Muscle layer of duodenum (tissue), 2 donors: Measurements from ENCODE around the gene ZNF350.
"Not testable (repeated sequence)": the region's sequence is repeated elsewhere in the genome, so short reads cannot be mapped to it uniquely, and the experiment has no call there.

Experiments used
- H3K27ac ChIP-seq: one replicate; pipeline ENCODE4 v1.7.0; 2013; ENCODE audit warnings: mild to moderate bottlenecking, low read length
- H3K27me3 ChIP-seq: one replicate; pipeline ENCODE4 v1.7.0; 2013; ENCODE audit warnings: low read depth, mild to moderate bottlenecking, control low read depth, low read length
- H3K36me3 ChIP-seq, 2 donors: one replicate each; pipeline ENCODE4 v1.7.0; 2013; ENCODE audit warnings: low read length in 2 of 2, control low read depth in 1 of 2, mild to moderate bottlenecking in 1 of 2; ENCODE audit not compliant: insufficient read depth in 2 of 2, control insufficient read depth in 1 of 2
- H3K4me1 ChIP-seq, 2 donors: one replicate each; pipeline ENCODE4 v1.7.0; 2013; ENCODE audit warnings: low read length in 2 of 2, mild to moderate bottlenecking in 2 of 2, control low read depth in 1 of 2, moderate library complexity in 1 of 2; ENCODE audit not compliant: insufficient read depth in 2 of 2, control insufficient read depth in 1 of 2
- H3K4me3 ChIP-seq, 2 donors: one replicate each; pipeline ENCODE4 v1.7.0; 2013; ENCODE audit warnings: low read length in 2 of 2, low read depth in 1 of 2, mild to moderate bottlenecking in 1 of 2
- H3K9me3 ChIP-seq, 2 donors: one replicate each; pipeline ENCODE4 v1.7.0; 2013; ENCODE audit warnings: low read length in 2 of 2, control low read depth in 1 of 2, mild to moderate bottlenecking in 1 of 2; ENCODE audit not compliant: control insufficient read depth in 1 of 2
- donor health status: healthy.

ZNF350 gene

DNA sequence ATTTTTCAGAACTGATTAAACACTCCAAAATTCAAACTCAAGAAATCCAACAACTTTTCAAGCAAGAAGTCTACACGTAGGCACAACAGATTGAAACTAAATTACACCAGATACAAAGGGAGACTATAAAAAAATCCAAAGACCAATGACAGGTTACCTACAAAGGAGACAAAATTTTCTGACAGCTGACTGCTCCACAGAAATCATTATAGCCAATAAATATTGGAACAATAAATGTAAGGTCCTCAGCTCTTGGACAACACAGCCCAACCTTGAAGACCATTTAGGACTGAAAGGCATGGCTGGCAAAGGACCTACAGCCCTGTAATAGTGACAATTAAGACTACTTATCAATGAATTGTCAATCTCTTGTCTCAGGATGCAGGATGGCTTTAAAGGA lies 15.9 kb downstream of the ZNF350 start:
- Histone ChIP-seq H3K36me3 (peaks cover 60 to 97% of the 10 kb centered on the region in 2 donors), H3K27me3 (no peaks in the 10 kb centered on the region), H3K27ac (no peak overlapping the region), H3K4me3 (peak overlapping the region; percentile 16 to 55), H3K4me1 (no peaks in the 10 kb centered on the region), H3K9me3 (peaks cover 57 to 85% of the 10 kb centered on the region in 2 donors)

DNA sequence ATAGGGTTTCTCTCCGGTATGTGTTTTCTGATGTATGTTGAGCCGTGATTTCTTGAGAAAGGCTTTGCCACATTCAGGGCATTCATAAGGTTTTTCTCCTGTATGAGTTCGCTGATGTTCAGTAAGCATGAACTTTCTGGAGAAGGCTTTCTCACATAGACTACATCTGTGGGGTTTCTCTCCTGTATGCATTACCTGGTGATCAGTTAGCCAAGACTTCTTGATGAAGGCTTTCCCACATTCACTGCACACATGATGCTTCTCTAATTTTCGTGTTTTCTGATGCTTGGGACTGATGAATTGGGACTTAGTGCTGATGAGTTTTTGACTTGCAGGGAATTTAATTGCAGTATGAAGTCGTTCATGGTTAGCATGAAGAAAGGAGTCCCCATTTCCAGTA lies 21.1 kb downstream of the ZNF350 start:
- Histone ChIP-seq H3K9me3 (peaks cover 49 to 91% of the 10 kb centered on the region in 2 donors), H3K27ac (no peak overlapping the region)

DNA sequence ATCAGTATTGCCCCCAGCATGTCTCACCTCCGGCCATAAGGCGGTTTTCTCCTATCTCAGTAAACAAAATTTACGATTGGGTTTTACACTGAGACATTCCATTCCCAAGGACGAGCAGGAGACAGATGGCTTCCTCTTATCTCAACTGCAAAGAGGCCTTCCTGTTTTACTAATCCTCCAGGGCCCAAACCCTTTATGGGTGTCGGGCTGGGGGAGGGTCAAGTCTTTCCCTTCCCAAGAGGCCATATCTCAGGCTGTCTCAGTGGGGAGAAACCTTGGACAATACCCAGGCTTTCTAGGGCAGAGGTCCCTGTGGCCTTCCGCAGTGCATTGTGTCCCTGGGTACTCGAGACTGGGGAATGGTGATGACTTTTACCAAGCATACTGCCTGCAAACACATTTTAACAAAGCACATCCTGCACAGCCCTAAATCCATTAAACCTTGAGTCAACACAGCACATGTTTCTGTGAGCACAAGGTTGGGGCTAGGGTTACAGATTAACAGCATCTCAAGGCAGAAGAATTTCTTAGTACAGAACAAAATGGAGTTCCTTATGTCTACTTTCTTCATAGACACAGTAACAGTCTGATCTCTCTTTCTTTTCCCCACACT lies 25.9 kb downstream of the ZNF350 start:
- not testable (repeated sequence) for H3K4me3 ChIP-seq, H3K4me1 ChIP-seq, H3K27ac ChIP-seq, H3K27me3 ChIP-seq
- peaks cover 15 to 49% of the 10 kb centered on the region in 2 donors for H3K36me3 ChIP-seq
- peaks cover 27 to 58% of the 10 kb centered on the region in 2 donors for H3K9me3 ChIP-seq

More for the DNA sequence above, 21.1 kb downstream of the ZNF350 start:
- Histone ChIP-seq H3K36me3 (peaks cover 47 to 92% of the 10 kb centered on the region in 2 donors), H3K4me3 (peak overlapping the region; percentile 45 to 53), H3K4me1 (no peaks in the 10 kb centered on the region), H3K27me3 (no peaks in the 10 kb centered on the region)

DNA sequence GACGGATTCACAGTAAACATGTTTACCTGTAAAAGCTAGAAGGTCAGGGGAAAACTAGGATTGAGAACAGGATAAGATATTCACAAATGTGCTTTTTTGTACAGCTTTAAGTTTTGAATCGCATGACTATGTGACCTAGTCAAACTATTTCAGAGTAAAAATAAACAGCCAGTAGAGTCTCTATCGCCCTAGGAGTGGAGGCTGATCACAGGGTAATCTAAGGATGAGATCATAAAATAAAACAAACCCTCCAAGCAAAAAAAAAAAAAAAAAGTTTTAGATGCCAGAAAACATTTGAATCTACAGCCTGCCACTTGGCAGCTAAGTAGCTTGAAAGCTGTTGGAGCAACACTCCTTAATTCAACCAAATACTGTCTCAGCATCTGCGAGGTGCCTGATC lies 26.8 kb downstream of the ZNF350 start:
- Histone ChIP-seq H3K4me1 (no peaks in the 10 kb centered on the region), H3K9me3 (peaks cover 18 to 49% of the 10 kb centered on the region in 2 donors), H3K27ac (no peak overlapping the region), H3K27me3 (no peaks in the 10 kb centered on the region), H3K4me3 (no peak overlapping the region), H3K36me3 (peaks cover 5 to 40% of the 10 kb centered on the region in 2 donors)

DNA sequence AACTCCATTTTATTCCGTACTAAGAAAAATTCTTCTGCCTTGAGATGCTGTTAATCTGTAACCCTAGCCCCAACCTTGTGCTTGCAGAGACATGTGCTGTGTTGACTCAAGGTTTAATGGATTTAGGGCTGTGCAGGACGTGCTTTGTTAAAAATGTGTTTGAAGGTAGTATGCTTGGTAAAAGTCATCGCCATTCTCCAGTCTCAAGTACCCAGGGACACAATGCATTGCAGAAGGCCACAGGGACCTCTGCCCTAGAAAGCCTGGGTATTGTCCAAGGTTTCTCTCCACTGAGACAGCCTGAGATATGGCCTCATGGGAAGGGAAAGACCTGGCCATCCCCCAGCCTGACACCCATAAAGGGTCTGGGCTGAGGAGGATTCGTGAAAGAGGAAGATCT lies 28.8 kb downstream of the ZNF350 start:
- H3K4me3 ChIP-seq, H3K27me3 ChIP-seq, H3K27ac ChIP-seq, H3K4me1 ChIP-seq: not testable (repeated sequence)
- H3K36me3 ChIP-seq, result peaks cover 0 to 21% of the 10 kb centered on the region in 2 donors
- H3K9me3 ChIP-seq, result peaks cover 9 to 34% of the 10 kb centered on the region in 2 donors

DNA sequence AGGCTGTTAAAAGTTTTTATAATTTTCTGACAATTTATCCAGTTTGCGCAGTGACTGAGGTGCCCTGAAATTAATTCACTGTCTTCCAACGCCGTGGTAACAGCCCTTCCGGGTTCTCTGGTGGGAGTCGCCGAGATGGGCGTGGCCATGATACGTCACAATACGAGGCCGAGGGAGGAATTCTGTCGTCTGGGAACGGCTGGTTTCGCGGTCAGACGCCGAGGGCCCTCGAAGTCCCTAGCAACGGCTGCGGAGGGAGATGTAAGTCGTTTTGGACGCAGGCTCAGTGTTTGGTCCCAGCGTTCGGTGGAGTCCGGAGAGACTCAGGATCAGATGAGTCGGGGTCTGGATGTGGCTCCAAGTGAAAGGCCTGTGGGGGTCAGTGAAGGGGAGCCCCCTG lies 37.7 kb downstream of the ZNF350 start:
- no peak overlapping the region for H3K27ac ChIP-seq
- H3K4me3 ChIP-seq, result peak overlapping the region; percentile 31 to 55
- H3K9me3 ChIP-seq, result peaks cover 56 to 74% of the 10 kb centered on the region in 2 donors
- peaks cover 14 to 20% of the 10 kb centered on the region in 2 donors for H3K36me3 ChIP-seq
- H3K27me3 ChIP-seq, result no peaks in the 10 kb centered on the region
- no peaks in the 10 kb centered on the region for H3K4me1 ChIP-seq

DNA sequence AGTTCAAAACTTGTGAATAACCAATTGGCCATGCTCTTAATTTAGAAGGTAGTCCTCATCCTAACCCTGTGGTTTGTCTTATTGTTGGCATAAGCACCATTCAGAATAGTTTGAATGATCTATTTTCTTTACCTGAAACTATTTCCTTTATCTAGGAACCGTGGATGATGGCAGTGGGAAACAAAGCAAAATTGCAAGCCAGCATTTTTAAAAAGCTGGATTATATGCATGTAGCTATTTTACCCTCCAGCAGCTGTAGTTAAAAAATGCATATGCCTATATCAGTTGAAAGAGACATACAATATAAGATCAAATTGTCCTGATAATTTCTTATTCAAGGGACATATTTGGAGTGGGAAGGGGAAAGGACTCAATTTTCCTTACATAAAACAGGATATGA lies 40.0 kb downstream of the ZNF350 start:
- no peaks in the 10 kb centered on the region for H3K27me3 ChIP-seq
- no peak overlapping the region for H3K27ac ChIP-seq
- H3K9me3 ChIP-seq, result peaks cover 72 to 92% of the 10 kb centered on the region in 2 donors
- peak overlapping the region in 1 of 2 donors; percentile 55 for H3K4me3 ChIP-seq
- H3K36me3 ChIP-seq, result peaks cover 37 to 43% of the 10 kb centered on the region in 2 donors
- H3K4me1 ChIP-seq, result no peaks in the 10 kb centered on the region

DNA sequence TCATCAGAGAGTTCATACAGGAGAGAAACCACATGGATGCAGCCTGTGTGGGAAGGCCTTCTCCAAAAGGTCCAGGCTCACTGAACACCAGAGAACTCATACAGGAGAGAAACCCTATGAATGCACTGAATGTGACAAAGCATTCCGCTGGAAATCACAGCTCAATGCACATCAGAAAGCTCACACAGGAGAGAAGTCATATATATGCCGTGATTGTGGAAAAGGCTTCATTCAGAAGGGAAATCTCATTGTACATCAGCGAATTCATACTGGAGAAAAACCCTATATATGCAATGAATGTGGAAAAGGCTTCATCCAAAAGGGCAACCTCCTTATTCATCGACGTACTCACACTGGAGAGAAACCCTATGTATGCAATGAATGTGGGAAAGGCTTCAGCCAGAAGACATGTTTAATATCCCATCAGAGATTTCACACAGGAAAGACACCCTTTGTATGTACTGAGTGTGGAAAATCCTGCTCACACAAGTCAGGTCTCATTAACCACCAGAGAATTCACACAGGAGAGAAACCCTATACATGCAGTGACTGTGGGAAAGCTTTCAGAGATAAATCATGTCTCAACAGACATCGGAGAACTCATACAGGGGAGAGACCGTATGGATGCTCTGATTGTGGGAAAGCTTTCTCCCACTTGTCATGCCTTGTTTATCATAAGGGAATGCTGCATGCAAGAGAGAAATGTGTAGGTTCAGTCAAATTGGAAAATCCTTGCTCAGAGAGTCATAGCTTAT lies 41.7 kb downstream of the ZNF350 start:
- H3K4me3 ChIP-seq, result peak overlapping the region; percentile 24 to 49
- peaks cover 51 to 60% of the 10 kb centered on the region in 2 donors for H3K36me3 ChIP-seq
- no peak overlapping the region for H3K27ac ChIP-seq
- no peaks in the 10 kb centered on the region for H3K27me3 ChIP-seq
- no peaks in the 10 kb centered on the region for H3K4me1 ChIP-seq
- peaks cover 83 to 98% of the 10 kb centered on the region in 2 donors for H3K9me3 ChIP-seq

DNA sequence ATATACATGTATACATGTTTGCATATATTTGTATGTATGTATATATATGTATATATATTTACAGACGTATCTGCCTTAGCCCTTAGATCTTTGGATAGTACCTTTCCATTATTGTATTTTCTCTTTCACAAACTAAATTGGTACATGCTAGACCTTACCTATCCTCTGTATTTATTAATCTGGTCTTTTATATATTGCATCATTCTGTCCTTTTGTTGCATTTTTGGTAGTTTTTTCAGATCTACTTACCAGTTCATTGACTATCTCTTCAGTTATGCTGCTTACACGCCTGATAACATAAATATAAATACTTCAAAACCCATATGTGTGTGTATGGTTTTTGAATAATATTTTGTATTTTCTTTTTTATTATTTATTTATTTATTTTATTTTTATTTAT lies 47.7 kb downstream of the ZNF350 start:
- peaks cover 72 to 88% of the 10 kb centered on the region in 2 donors for H3K36me3 ChIP-seq
- no peaks in the 10 kb centered on the region for H3K4me1 ChIP-seq
- no peak overlapping the region for H3K27ac ChIP-seq
- H3K9me3 ChIP-seq, result peaks cover 51 to 77% of the 10 kb centered on the region in 2 donors
- no peaks in the 10 kb centered on the region for H3K27me3 ChIP-seq
- no peak overlapping the region for H3K4me3 ChIP-seq

DNA sequence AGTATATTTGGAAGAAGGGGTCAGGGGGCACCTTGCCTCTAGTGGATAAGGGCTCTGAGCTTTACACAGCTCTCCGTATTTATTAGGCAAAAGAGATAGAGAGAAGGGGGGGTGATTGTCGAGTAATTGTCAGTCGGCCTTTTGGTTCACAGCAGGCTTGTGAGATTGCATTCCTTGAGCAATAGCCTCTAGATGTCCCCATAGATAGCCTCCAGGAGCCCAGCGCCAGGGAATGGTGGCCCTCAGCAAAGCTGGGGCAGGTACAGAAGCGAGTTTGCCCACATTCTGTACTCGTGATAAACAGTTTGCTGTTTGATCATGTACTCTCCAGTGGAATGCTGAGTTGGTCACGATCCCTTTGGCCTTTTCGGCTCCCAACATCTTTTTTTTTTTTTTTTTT lies 54.7 kb downstream of the ZNF350 start:
- peaks cover 0 to 7% of the 10 kb centered on the region in 2 donors for H3K4me1 ChIP-seq
- no peak overlapping the region for H3K27ac ChIP-seq
- no peaks in the 10 kb centered on the region for H3K27me3 ChIP-seq
- H3K4me3 ChIP-seq, result no peak overlapping the region
- peaks cover 22 to 36% of the 10 kb centered on the region in 2 donors for H3K9me3 ChIP-seq
- peaks cover 46 to 72% of the 10 kb centered on the region in 2 donors for H3K36me3 ChIP-seq

DNA sequence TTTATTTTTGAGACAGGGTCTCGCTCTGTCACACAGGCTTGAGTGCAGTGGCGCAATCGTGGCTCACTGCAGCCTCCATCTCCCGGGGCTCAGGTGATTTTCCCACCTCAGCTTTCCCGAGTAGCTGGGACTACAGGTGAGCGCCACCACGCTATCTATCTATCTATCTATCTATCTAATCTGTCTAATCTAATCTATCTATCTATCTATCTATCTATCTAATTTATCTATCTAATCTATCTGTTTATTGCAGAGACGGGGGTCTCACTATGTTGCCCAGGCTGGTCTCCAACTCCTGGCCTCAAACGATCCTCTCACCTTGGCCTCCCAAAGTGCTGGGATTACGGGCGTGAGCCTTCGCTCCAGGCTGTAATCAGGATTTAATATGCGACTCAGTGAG lies 58.8 kb downstream of the ZNF350 start:
- peaks cover 16 to 22% of the 10 kb centered on the region in 2 donors for H3K9me3 ChIP-seq
- H3K4me3 ChIP-seq, result peak overlapping the region; percentile 70 to 95
- H3K27ac ChIP-seq, result peak overlapping the region; percentile 77
- peaks cover 0 to 7% of the 10 kb centered on the region in 2 donors for H3K4me1 ChIP-seq
- H3K36me3 ChIP-seq, result peaks cover 19 to 33% of the 10 kb centered on the region in 2 donors
- H3K27me3 ChIP-seq, result no peaks in the 10 kb centered on the region
